OCI-M2 (cell line): ENCODE results near the gene EOLA1.
"Not testable (repeated sequence)": the region's sequence is repeated elsewhere in the genome, so short reads cannot be mapped to it uniquely, and the experiment has no call there.

ENCODE experiments used
- DNase-seq: peaks from one replicate; lab custom pipeline; 2025; ENCODE audit not compliant: unreplicated experiment; lab: John Stamatoyannopoulos, UW

Gene EOLA1

GRCh38 chrX:149513825-149514428, 26.9 kb upstream of the EOLA1 start:
- DNase-seq, result no peak

- DNase-seq, result peak; percentile 5
Measured at GRCh38 chrX:149515954-149516602, 24.7 kb upstream of the EOLA1 start.

- no peak for DNase-seq
Measured at GRCh38 chrX:149516604-149517003, 24.2 kb upstream of the EOLA1 start.

GRCh38 chrX:149517308-149517707, 23.5 kb upstream of the EOLA1 start:
- no peak for DNase-seq

- no peak for DNase-seq
Measured at GRCh38 chrX:149518236-149518635, 22.6 kb upstream of the EOLA1 start.

- DNase-seq, result not testable (repeated sequence)
Measured at GRCh38 chrX:149520636-149521277, 20.1 kb upstream of the EOLA1 start.

- no peak for DNase-seq
Measured at GRCh38 chrX:149521438-149521837, 19.4 kb upstream of the EOLA1 start.

- DNase-seq, result no peak
Measured at GRCh38 chrX:149522916-149523315, 17.9 kb upstream of the EOLA1 start.

- DNase-seq, result not testable (repeated sequence)
Measured at GRCh38 chrX:149525389-149525788, 15.4 kb upstream of the EOLA1 start.

GRCh38 chrX:149525903-149526302, 14.9 kb upstream of the EOLA1 start:
- DNase-seq, result not testable (repeated sequence)

GRCh38 chrX:149526318-149527033, 14.3 kb upstream of the EOLA1 start:
- DNase-seq, result not testable (repeated sequence)

GRCh38 chrX:149527705-149528104, 13.1 kb upstream of the EOLA1 start:
- no peak for DNase-seq

GRCh38 chrX:149528381-149528780, 12.4 kb upstream of the EOLA1 start:
- no peak for DNase-seq

- no peak for DNase-seq
Measured at GRCh38 chrX:149531599-149531998, 9.2 kb upstream of the EOLA1 start.

- DNase-seq, result not testable (repeated sequence)
Measured at GRCh38 chrX:149532868-149533267, 7.9 kb upstream of the EOLA1 start.

GRCh38 chrX:149533999-149534398, 6.8 kb upstream of the EOLA1 start:
- DNase-seq, result not testable (repeated sequence)

- DNase-seq, result not testable (repeated sequence)
Measured at GRCh38 chrX:149534926-149535602, 5.7 kb upstream of the EOLA1 start.

GRCh38 chrX:149537474-149537873, 3.3 kb upstream of the EOLA1 start:
- DNase-seq, result not testable (repeated sequence)

- peak; percentile 27 for DNase-seq
Measured at GRCh38 chrX:149539283-149540130, 1.3 kb upstream of the EOLA1 start.

- no peak for DNase-seq
Measured at GRCh38 chrX:149540131-149540620, 636 bp upstream of the EOLA1 start.
